Fibroblast of the aortic adventitia (primary cell): Measurements from ENCODE around the gene BNC2. TPM values are rescaled to one million over a fixed set of nuclear protein-coding genes. Genes with fewer than 3 reads are reported as not detected.

Experiments used
- DNase-seq: peaks from one replicate; pipeline ENCODE4 v3.0.0-alpha.2; 2010; ENCODE audit warnings: low read depth
- H3K4me3 ChIP-seq: 2 replicates; pipeline ENCODE4 v1.5.1; 2011; ENCODE audit warnings: low read depth, mild to moderate bottlenecking, control low read depth, low read length, moderate library complexity
- CTCF ChIP-seq: IDR thresholded peaks from 2 replicates; pipeline ENCODE4 v1.5.1; 2011; ENCODE audit warnings: mild to moderate bottlenecking, low read length, control low read depth, inconsistent platforms; ENCODE audit not compliant: insufficient read depth
- total RNA-seq: library from RNA; depleted of rRNA; stranded (reverse); fragments of >200 nt; gene quantifications from 2 replicates; pipeline ENCODE4 v1.2.3, GENCODE V29; 2012; ENCODE audit warnings: low replicate concordance

Gene BNC2
- total RNA-seq, 1 donor: 53.3 TPM

GRCh38 chr9:16670791-16671190 lies 199.7 kb downstream of the BNC2 start:
- no peak for TF ChIP-seq CTCF
- no peak for DNase-seq
- H3K4me3 ChIP-seq: no peak overlapping the region

DNA sequence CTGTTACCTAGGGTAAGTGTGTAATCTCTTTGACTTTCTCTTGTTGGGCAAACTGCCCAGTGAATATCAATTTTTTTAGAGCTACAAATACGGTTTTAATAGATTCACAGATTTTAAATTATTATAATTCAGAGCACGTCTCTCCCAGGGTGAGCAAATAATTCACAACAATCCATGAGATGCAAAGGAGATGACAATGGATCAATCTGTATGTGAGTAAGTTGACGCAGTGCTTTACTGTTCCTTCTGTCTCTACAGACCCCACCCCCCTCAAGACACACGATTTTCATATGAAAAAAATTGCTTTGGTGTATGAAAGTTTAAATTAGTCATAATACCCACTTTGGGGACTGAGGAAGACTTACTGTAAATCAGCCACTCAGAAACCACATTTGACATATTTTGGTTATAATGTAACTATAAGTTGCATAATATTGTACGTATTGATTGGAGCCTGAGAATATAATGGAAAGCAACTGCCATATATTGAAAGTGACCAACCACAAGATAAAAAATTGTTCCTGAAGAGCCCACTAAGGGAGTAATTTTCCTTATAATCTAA lies 201.7 kb downstream of the BNC2 start:
- H3K4me3 ChIP-seq: no peak overlapping the region
- TF ChIP-seq CTCF: no peak
- no peak for DNase-seq

DNA sequence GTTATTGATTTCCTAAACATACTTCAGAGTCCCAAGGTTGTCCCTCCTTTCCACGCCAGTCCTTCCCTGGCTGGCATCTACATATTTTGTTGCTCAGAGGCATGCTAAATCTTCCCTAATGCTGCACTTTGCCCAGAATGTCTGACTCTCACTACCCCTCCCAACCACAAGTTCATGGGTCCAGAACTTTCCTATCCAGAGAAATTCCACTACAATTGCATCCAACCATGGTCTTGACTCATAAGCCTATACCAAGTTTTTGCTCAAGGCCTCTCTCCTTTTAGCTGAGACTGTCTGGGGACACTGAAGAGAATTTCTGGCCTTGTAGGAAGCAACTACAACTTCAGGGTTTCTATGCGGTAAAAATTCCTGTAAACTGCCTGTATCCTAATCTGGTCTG lies 206.3 kb downstream of the BNC2 start:
- peak; percentile 33 for DNase-seq
- no peak for TF ChIP-seq CTCF
- H3K4me3 ChIP-seq: no peak overlapping the region

DNA sequence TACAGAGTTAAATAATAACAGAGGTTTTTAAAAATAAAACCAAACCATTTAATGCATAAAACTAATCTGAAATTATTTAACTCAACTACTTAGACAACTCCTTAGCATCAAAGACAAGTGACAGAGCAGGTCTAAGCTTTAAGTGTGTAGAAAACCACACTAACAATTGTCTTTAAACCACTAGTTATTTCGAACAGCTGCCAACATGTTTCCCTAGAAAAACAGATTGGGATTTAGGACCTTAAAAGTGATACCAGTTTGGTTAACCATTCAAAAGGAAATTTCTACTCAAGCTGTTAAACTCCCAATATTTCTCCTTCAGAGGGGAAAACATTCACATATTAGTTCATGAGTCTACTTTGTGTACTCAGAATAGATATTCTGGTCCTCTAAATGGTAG lies 208.7 kb downstream of the BNC2 start:
- no peak overlapping the region for H3K4me3 ChIP-seq
- TF ChIP-seq CTCF: no peak
- DNase-seq: no peak

DNA sequence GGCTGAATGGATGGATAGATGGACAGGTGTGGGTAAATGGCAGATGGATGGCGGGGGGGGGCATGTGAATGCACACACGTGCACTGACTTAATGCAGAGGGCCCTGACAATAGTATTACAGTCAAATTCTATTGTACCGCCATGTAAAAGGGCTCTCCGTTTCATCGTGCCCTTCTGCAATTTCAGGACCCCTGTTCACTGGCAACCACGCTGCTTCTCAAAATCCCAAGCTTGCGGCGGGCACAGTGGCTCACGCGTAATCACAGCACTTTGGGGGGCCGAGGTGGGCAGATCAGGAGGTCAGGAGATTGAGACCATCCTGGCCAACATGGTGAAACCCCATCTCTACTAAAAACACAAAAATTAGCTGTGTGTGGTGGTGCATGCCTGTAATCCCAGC lies 211.4 kb downstream of the BNC2 start:
- DNase-seq: no peak
- TF ChIP-seq CTCF: no peak
- no peak overlapping the region for H3K4me3 ChIP-seq

DNA sequence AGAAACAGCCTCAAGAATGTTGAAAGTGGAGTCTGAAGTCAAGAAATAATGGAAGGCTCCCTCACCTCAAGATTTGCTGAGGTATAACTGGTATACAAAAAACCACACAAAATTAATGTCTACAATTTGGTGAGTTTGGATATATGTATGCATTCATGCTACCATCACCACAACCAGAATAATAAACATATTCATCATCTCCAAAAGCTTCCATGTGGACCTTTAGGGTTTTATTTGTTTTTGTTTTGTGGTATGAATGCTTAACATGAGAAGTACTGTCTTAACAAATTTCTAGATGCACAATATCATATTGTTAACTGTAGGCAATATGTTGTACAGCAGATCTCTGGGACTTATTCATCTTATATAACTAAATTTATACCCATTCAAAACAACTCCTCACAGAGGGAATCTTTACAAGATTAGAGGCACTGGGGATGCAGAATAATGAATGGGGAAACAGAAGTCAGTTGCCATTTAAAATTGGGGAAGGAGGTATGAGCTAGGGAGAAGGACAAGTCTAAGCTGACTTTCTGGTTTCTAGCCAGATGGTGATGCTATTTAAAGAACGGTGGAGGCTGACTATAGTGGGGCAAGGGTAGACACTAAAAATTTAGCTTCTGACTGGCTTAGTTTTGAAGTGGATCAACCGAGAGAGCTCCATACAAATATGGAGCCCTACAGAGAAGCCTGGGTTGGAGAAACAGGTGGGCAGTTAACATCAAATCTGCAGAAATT lies 213.9 kb downstream of the BNC2 start:
- no peak for TF ChIP-seq CTCF
- H3K4me3 ChIP-seq: no peak overlapping the region
- DNase-seq: no peak
